HCT116 (cell line): ENCODE data around the gene LRP1B. TPM values are rescaled to one million over a fixed set of nuclear protein-coding genes. Genes with fewer than 3 reads are reported as not detected.

ENCODE experiments used
- ATAC-seq: fragments of 200-7000 bp; cut with Tn5 transposase; 2 replicates; pipeline ENCODE4 v1.9.1; 2020; ENCODE audit warnings: mild to moderate bottlenecking, moderate library complexity
- BruUV-seq: library from RNA; stranded (reverse); fragments of 400-500 nt; replicated peaks from 2 replicates; lab custom pipeline; 2021; lab: Mats Ljungman, UMichigan
- CTCF ChIA-PET: fragments of 300-600 bp; sonication (Branson Sonifier 250); formaldehyde crosslinking; loops from one replicate; lab custom pipeline; 2021; ENCODE audit warnings: antibody characterized with exemption; lab: Charles Lee
- POLR2A ChIA-PET: fragments of 300-600, 350-600 bp; sonication (Branson Sonifier 250); formaldehyde crosslinking; loops from one replicate; lab custom pipeline; 2021; ENCODE audit warnings: antibody characterized with exemption; lab: Charles Lee
- RAD21 ChIA-PET, 2 experiments: fragments of 300-600 bp; sonication (Branson Sonifier 250); formaldehyde crosslinking; loops; one replicate each; lab custom pipeline; 2023; ENCODE audit warnings: low total read pairs in 2 of 2; ENCODE audit not compliant: uncharacterized antibody in 2 of 2, unreplicated experiment in 2 of 2, low non-redundant PET in 1 of 2; lab: Charles Lee
- DNase-seq: peaks from one replicate; pipeline ENCODE4 v3.0.0-alpha.2; 2010; ENCODE audit warnings: low read depth, low spot score
- H2AFZ ChIP-seq: fragments of 200-600 bp; shearing (Covaris generic), sonication (generic); 2 replicates; pipeline ENCODE4 v1.6.1; 2017; ENCODE audit warnings: low read depth, mixed run types, mixed read lengths, antibody characterized with exemption, low read length; ENCODE audit not compliant: poor library complexity, severe bottlenecking
- H3K27ac ChIP-seq: 2 replicates; pipeline ENCODE4 v1.5.1; 2012; ENCODE audit warnings: low read depth, low read length
- H3K27me3 ChIP-seq: fragments of 200-600 bp; sonication (generic); 2 replicates; pipeline ENCODE4 v1.6.1; 2016; ENCODE audit warnings: mixed run types, low read length, mixed read lengths; ENCODE audit not compliant: insufficient read depth
- H3K36me3 ChIP-seq, 2 experiments: fragments of 200-500 bp in 1 of 2; fragments of 200-600 bp in 1 of 2; sonication (Bioruptor generic) in 1 of 2; sonication (generic) in 1 of 2; 2 replicates each; pipeline versions ENCODE4 v1.5.1 to v1.6.1; 2014 to 2016; ENCODE audit warnings: low read length in 2 of 2, inconsistent platforms in 1 of 2, mixed read lengths in 1 of 2, mixed run types in 1 of 2; ENCODE audit not compliant: insufficient read depth in 2 of 2, control insufficient read depth in 1 of 2
- H3K4me1 ChIP-seq, 2 experiments: fragments of 200-600 bp in 1 of 2; sonication (generic) in 1 of 2; 2 replicates each; pipeline versions ENCODE4 v1.5.1 to v1.6.1; 2012 to 2017; ENCODE audit warnings: low read length in 2 of 2, inconsistent platforms in 1 of 2, mild to moderate bottlenecking in 1 of 2, mixed read lengths in 1 of 2, mixed run types in 1 of 2, moderate library complexity in 1 of 2; ENCODE audit not compliant: insufficient read depth in 2 of 2, control insufficient read depth in 1 of 2
- H3K4me2 ChIP-seq: fragments of 200-600 bp; sonication (generic); 2 replicates; pipeline ENCODE4 v1.6.1; 2017; ENCODE audit warnings: mixed run types, low read length, mixed read lengths
- H3K4me3 ChIP-seq, 2 experiments: fragments of 200-600 bp in 1 of 2; sonication (generic) in 1 of 2; replicated peaks in 1 of 2; 2 replicates each; pipeline ENCODE4 v1.5.1; 2011 to 2016; ENCODE audit warnings: low read length in 2 of 2, control low read depth in 1 of 2, low read depth in 1 of 2, mild to moderate bottlenecking in 1 of 2, mixed read lengths in 1 of 2, mixed run types in 1 of 2
- H3K79me2 ChIP-seq: fragments of 200-600 bp; sonication (generic); 2 replicates; pipeline ENCODE4 v1.6.1; 2017; ENCODE audit warnings: mild to moderate bottlenecking, mixed run types, low read length, moderate library complexity, mixed read lengths; ENCODE audit not compliant: insufficient read depth
- H3K9ac ChIP-seq: fragments of 200-600 bp; sonication (generic); 2 replicates; pipeline ENCODE4 v1.6.1; 2016; ENCODE audit warnings: low read length, mixed read lengths
- H3K9me2 ChIP-seq: fragments of 200-600 bp; sonication (generic), shearing (Covaris generic); 2 replicates; pipeline ENCODE4 v1.6.1; 2017; ENCODE audit warnings: mixed run types, mild to moderate bottlenecking, moderate library complexity; ENCODE audit not compliant: insufficient read depth
- H3K9me3 ChIP-seq, 2 experiments: fragments of 200-500 bp in 1 of 2; fragments of 200-600 bp in 1 of 2; sonication (Bioruptor generic) in 1 of 2; sonication (generic) in 1 of 2; 2 replicates each; pipeline ENCODE4 v1.6.1; 2014 to 2017; ENCODE audit warnings: low read length in 2 of 2, mixed read lengths in 2 of 2, inconsistent platforms in 1 of 2, low read depth in 1 of 2, mild to moderate bottlenecking in 1 of 2, mixed run types in 1 of 2, moderate library complexity in 1 of 2; ENCODE audit not compliant: control insufficient read depth in 1 of 2, insufficient read depth in 1 of 2
- H4K20me1 ChIP-seq: fragments of 200-600 bp; sonication (generic), shearing (Covaris generic); 2 replicates; pipeline ENCODE4 v1.6.1; 2017; ENCODE audit warnings: mixed run types, mild to moderate bottlenecking, moderate library complexity; ENCODE audit not compliant: insufficient read depth
- CBX3 ChIP-seq: IDR thresholded peaks from 2 replicates; pipeline ENCODE4 v1.6.1; 2012; ENCODE audit warnings: low read depth
- ELF1 ChIP-seq: IDR thresholded peaks from 2 replicates; pipeline ENCODE4 v1.6.1; 2012; ENCODE audit warnings: low read depth, borderline replicate concordance
- JUND ChIP-seq: IDR thresholded peaks from 2 replicates; pipeline ENCODE4 v1.6.1; 2012
- MAX ChIP-seq: IDR thresholded peaks from 2 replicates; pipeline ENCODE4 v1.6.1; 2012
- POLR2A ChIP-seq: IDR thresholded peaks from 2 replicates; pipeline ENCODE4 v1.7.0; 2011; ENCODE audit warnings: borderline replicate concordance; ENCODE audit not compliant: insufficient read depth, insufficient read length; ENCODE audit errors: extremely low read depth
- POLR2AphosphoS5 ChIP-seq: IDR thresholded peaks from 2 replicates; pipeline ENCODE4 v1.6.1; 2011; ENCODE audit warnings: mild to moderate bottlenecking, low read depth, low read length, moderate library complexity
- RAD21 ChIP-seq: IDR thresholded peaks from 2 replicates; pipeline ENCODE4 v1.6.1; 2012; ENCODE audit warnings: low read depth, mild to moderate bottlenecking
- TCF7L2 ChIP-seq: IDR thresholded peaks from 2 replicates; pipeline ENCODE4 v1.7.0; 2011; ENCODE audit warnings: borderline replicate concordance, inconsistent platforms; ENCODE audit not compliant: insufficient read depth, insufficient read length; ENCODE audit errors: extremely low read depth
- ZNF274 ChIP-seq: fragments of 200-500 bp; sonication (Bioruptor generic); IDR thresholded peaks from 2 replicates; pipeline ENCODE4 v1.6.1; 2014; ENCODE audit warnings: mild to moderate bottlenecking, low read depth, low read length, inconsistent platforms
- intact Hi-C: fragments of 100-400 bp; cut with micrococcal nuclease; formaldehyde crosslinking; loops from 2 replicates; pipeline ENCODE4 v1.10.0; 2022
- total RNA-seq: library from RNA; stranded (reverse); gene quantifications from one replicate; pipeline ENCODE4 v1.2.1, GENCODE V29; 2021; ENCODE audit not compliant: unreplicated experiment
- TF ChIP-seq, protein P1 (sequence below): IDR thresholded peaks from 2 replicates; pipeline ENCODE4 v1.6.1; 2012; ENCODE audit warnings: low read depth

Gene LRP1B
- total RNA-seq, 1 experiment from 2014 or later = 0.34 TPM

GRCh38 chr2:141380008-141380979, 750.5 kb downstream of the LRP1B start:
- no peaks in the 10 kb centered on the region for H3K9me3 ChIP-seq
- no peaks in the 10 kb centered on the region for H3K4me1 ChIP-seq
- H3K9me2 ChIP-seq = no peaks in the 10 kb centered on the region
- POLR2A ChIA-PET = no interaction called here
- no peak overlapping the region for H3K9ac ChIP-seq
- H3K36me3 ChIP-seq = no peaks in the 10 kb centered on the region
- H3K79me2 ChIP-seq = no peaks in the 10 kb centered on the region
- intact Hi-C loops = no loop called here
- H4K20me1 ChIP-seq = no peaks in the 10 kb centered on the region
- no peaks in the 10 kb centered on the region for H3K27me3 ChIP-seq
- ATAC-seq (no peak), DNase-seq (no peak)
- CTCF ChIA-PET = no interaction called here
- no peak overlapping the region for H3K27ac ChIP-seq
- no peak overlapping the region for H3K4me2 ChIP-seq
- H3K4me3 ChIP-seq = no peak overlapping the region
- H2AFZ ChIP-seq = no peak overlapping the region
- RAD21 ChIA-PET = no interaction called here
- BruUV-seq = no TSS peak
- TF ChIP-seq MAX (no peak), RAD21 (no peak), POLR2AphosphoS5 (no peak), JUND (no peak), TCF7L2 (no peak), CBX3 (no peak), ZNF274 (no peak), POLR2A (no peak), ELF1 (no peak)
- TF ChIP-seq, protein P1, sequence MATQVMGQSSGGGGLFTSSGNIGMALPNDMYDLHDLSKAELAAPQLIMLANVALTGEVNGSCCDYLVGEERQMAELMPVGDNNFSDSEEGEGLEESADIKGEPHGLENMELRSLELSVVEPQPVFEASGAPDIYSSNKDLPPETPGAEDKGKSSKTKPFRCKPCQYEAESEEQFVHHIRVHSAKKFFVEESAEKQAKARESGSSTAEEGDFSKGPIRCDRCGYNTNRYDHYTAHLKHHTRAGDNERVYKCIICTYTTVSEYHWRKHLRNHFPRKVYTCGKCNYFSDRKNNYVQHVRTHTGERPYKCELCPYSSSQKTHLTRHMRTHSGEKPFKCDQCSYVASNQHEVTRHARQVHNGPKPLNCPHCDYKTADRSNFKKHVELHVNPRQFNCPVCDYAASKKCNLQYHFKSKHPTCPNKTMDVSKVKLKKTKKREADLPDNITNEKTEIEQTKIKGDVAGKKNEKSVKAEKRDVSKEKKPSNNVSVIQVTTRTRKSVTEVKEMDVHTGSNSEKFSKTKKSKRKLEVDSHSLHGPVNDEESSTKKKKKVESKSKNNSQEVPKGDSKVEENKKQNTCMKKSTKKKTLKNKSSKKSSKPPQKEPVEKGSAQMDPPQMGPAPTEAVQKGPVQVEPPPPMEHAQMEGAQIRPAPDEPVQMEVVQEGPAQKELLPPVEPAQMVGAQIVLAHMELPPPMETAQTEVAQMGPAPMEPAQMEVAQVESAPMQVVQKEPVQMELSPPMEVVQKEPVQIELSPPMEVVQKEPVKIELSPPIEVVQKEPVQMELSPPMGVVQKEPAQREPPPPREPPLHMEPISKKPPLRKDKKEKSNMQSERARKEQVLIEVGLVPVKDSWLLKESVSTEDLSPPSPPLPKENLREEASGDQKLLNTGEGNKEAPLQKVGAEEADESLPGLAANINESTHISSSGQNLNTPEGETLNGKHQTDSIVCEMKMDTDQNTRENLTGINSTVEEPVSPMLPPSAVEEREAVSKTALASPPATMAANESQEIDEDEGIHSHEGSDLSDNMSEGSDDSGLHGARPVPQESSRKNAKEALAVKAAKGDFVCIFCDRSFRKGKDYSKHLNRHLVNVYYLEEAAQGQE = no peak
